Measurements from ENCODE around the gene AK9.

DNA sequence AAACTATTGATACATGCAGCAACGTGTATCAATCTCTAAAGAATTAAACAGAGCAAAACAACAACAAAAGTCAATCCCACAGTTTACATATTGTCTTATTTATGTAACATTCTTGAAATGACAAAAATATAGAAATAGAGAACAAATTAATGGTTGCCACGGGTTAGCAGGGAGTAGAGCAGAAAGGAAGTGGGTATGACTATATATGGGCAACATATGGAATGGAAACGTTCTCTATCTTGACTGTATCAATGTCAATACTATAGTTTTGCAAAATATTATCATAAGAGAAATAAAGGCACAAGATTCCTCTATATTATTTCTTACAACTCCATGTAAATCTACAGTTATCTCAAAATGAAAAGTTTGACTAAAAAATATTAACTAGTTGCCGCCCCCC lies 12.8 kb downstream of the AK9 start:
- TF ChIP-seq EZH2 (IDR thresholded peaks at IDR 0.05; ENCODE audit: borderline replicate concordance, low read depth, low read length, severe bottlenecking) = no peak
- TF ChIP-seq, protein P1, sequence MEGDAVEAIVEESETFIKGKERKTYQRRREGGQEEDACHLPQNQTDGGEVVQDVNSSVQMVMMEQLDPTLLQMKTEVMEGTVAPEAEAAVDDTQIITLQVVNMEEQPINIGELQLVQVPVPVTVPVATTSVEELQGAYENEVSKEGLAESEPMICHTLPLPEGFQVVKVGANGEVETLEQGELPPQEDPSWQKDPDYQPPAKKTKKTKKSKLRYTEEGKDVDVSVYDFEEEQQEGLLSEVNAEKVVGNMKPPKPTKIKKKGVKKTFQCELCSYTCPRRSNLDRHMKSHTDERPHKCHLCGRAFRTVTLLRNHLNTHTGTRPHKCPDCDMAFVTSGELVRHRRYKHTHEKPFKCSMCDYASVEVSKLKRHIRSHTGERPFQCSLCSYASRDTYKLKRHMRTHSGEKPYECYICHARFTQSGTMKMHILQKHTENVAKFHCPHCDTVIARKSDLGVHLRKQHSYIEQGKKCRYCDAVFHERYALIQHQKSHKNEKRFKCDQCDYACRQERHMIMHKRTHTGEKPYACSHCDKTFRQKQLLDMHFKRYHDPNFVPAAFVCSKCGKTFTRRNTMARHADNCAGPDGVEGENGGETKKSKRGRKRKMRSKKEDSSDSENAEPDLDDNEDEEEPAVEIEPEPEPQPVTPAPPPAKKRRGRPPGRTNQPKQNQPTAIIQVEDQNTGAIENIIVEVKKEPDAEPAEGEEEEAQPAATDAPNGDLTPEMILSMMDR (IDR thresholded peaks at IDR 0.05; ENCODE audit: borderline replicate concordance, extremely low read depth, low read length, poor library complexity, severe bottlenecking) = no peak

Data from DND-41 (cell line).